Cardiac muscle cell (in vitro differentiated cells and primary cell): Measurements from ENCODE around the gene PRKG2. TPM values are rescaled to one million over a fixed set of nuclear protein-coding genes. Genes with fewer than 3 reads are reported as not detected.

ENCODE experiments used
- DNase-seq, 2 donors: peaks; one replicate each; pipeline versions ENCODE4 v3.0.0 to v3.0.0-alpha.2; 2010 to 2017; ENCODE audit warnings: low read depth in 1 of 2, low spot score in 1 of 2
- H3K27ac ChIP-seq: fragments of 200-600 bp; sonication (generic); 2 replicates; pipeline ENCODE4 v1.5.1; 2016
- H3K27me3 ChIP-seq: fragments of 200-600 bp; sonication (generic); 2 replicates; pipeline ENCODE4 v1.6.0; 2016; ENCODE audit warnings: control low read depth
- H3K36me3 ChIP-seq: fragments of 200-600 bp; sonication (generic); 2 replicates; pipeline ENCODE4 v1.5.1; 2016; ENCODE audit warnings: control low read depth
- H3K4me1 ChIP-seq: fragments of 200-600 bp; sonication (generic); 2 replicates; pipeline ENCODE4 v1.8.1; 2017; ENCODE audit warnings: low read depth, mild to moderate bottlenecking, mixed run types
- H3K4me3 ChIP-seq: fragments of 200-600 bp; sonication (generic); 2 replicates; pipeline ENCODE4 v1.5.1; 2016; ENCODE audit warnings: mild to moderate bottlenecking
- H3K9me3 ChIP-seq: fragments of 200-600 bp; sonication (generic); 2 replicates; pipeline ENCODE4 v1.5.1; 2017; ENCODE audit warnings: low read depth, mild to moderate bottlenecking, control low read depth
- polyA plus RNA-seq: library from polyadenylated mRNA; unstranded; fragments of >200 nt; fragmentation: Nextera tagmentation; extraction: Ambion mirVana; gene quantifications from 2 replicates; pipeline ENCODE4 v1.2.1, GENCODE V29; 2016
- total RNA-seq: library from RNA; depleted of rRNA; stranded (reverse); fragments of >200 nt; gene quantifications from 2 replicates; pipeline ENCODE4 v1.2.3, GENCODE V29; 2016
- TF ChIP-seq, protein P1 (sequence below): IDR thresholded peaks from 2 replicates; pipeline ENCODE4 v1.5.1; 2012; ENCODE audit warnings: low read depth, mild to moderate bottlenecking, low read length

The PRKG2 gene
- total and polyA plus RNA-seq, 2 experiments from 2014 or later = 0.35 to 0.54 TPM

DNA sequence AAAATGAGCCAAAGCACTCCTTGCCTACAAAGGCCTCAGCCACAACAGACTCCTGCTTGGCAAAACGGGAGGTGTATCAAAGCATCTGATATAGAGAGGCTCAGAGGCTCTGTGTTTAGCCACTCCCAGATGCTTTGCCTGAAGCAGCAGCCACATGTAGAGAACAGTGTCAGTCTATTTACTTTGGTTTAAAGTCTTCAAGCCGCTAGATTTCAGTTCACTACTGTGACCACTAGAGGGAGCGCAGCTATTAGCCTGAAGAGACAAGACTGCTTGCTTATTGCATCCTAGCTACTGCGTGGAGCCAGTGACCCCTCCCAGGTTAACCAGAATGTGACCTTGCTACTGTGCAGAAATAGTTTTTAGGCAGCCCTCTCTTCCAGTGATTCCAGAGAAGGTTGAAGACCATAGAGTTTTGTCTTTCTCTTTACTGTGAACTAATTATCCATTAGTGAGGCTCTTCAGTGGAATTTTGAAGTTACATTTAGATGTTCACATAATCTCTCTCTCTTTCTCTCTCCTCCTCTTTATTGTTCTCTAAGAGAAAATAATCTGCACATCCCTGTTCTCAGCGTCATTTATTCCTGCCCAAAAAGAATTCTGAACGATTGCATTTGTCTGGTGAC is 145.2 kb downstream of the PRKG2 start:
- Histone ChIP-seq H3K4me3 (no peak overlapping the region), H3K4me1 (no peaks in the 10 kb centered on the region), H3K36me3 (no peaks in the 10 kb centered on the region), H3K27me3 (peaks cover 2% of the 10 kb centered on the region), H3K9me3 (no peaks in the 10 kb centered on the region), H3K27ac (no peak overlapping the region)
- TF ChIP-seq, protein P1, sequence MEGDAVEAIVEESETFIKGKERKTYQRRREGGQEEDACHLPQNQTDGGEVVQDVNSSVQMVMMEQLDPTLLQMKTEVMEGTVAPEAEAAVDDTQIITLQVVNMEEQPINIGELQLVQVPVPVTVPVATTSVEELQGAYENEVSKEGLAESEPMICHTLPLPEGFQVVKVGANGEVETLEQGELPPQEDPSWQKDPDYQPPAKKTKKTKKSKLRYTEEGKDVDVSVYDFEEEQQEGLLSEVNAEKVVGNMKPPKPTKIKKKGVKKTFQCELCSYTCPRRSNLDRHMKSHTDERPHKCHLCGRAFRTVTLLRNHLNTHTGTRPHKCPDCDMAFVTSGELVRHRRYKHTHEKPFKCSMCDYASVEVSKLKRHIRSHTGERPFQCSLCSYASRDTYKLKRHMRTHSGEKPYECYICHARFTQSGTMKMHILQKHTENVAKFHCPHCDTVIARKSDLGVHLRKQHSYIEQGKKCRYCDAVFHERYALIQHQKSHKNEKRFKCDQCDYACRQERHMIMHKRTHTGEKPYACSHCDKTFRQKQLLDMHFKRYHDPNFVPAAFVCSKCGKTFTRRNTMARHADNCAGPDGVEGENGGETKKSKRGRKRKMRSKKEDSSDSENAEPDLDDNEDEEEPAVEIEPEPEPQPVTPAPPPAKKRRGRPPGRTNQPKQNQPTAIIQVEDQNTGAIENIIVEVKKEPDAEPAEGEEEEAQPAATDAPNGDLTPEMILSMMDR = peak; percentile 94
- DNase-seq = peak; percentile 91 to 93

DNA sequence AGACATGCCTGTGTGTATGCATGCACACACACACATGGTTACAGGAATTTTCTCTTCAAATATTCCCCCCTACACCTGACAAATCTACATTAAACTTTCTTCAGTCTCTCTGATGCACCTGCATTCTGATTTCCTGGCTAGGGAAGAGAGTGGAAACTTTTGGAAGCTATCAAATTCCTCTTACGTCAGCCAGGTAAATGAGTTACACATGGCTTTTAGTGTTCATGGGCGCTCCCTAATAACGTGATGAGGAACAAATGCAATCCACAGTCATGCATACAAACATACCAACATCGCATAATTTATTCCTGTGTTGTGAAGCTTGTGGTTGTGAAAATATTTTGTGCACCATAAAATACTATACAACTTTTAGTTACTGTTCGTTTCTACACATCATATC is 149.6 kb downstream of the PRKG2 start:
- Histone ChIP-seq H3K27ac (no peak overlapping the region), H3K27me3 (peaks cover 7% of the 10 kb centered on the region), H3K4me1 (no peaks in the 10 kb centered on the region), H3K9me3 (no peaks in the 10 kb centered on the region), H3K36me3 (no peaks in the 10 kb centered on the region), H3K4me3 (no peak overlapping the region)
- TF ChIP-seq, protein P1 = no peak
- DNase-seq = no peak

DNA sequence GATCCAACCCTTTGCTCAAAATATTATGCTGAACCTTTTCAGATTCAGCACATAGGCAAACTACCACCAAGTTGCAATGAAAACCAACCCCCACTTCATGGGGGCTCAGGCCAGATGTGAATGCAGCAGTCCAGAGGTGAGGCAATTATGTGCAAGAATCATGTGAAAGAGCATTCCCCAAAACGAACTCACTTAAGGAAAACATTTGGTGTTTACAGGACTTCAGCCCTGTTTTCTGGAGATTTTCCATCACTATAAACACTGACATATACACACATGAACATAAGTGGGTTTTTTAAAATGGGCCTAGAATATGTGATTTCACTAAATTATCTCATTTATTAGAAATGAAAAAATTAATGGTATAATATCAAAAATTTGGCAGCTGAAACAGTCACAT is 153.0 kb downstream of the PRKG2 start:
- Histone ChIP-seq H3K4me1 (no peaks in the 10 kb centered on the region), H3K9me3 (no peaks in the 10 kb centered on the region), H3K27ac (no peak overlapping the region), H3K27me3 (peaks cover 7% of the 10 kb centered on the region), H3K4me3 (no peak overlapping the region), H3K36me3 (no peaks in the 10 kb centered on the region)
- TF ChIP-seq, protein P1 = no peak
- no peak for DNase-seq

DNA sequence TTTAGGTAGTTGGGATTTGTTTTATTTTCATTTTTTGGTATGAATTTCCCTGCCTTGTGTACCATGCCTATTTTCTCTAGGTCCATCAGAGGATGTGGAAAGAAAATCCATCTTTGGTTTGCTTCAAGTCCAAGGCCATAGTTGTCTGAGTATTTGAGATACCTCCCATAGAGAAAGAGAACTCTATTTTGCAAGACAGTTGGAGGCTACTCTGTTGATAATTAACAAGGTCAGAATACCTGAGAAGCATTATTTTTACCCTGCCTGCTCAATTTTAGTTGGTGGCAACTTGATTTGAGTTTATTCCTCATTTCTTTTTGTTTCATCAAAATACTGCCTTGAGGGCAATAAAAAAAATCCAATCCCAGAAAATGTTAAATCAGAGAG is 153.7 kb downstream of the PRKG2 start:
- no peaks in the 10 kb centered on the region for H3K36me3 ChIP-seq
- no peaks in the 10 kb centered on the region for H3K9me3 ChIP-seq
- TF ChIP-seq, protein P1 = no peak
- H3K4me3 ChIP-seq = no peak overlapping the region
- H3K4me1 ChIP-seq = no peaks in the 10 kb centered on the region
- H3K27ac ChIP-seq = no peak overlapping the region
- H3K27me3 ChIP-seq = peaks cover 7% of the 10 kb centered on the region
- no peak for DNase-seq

DNA sequence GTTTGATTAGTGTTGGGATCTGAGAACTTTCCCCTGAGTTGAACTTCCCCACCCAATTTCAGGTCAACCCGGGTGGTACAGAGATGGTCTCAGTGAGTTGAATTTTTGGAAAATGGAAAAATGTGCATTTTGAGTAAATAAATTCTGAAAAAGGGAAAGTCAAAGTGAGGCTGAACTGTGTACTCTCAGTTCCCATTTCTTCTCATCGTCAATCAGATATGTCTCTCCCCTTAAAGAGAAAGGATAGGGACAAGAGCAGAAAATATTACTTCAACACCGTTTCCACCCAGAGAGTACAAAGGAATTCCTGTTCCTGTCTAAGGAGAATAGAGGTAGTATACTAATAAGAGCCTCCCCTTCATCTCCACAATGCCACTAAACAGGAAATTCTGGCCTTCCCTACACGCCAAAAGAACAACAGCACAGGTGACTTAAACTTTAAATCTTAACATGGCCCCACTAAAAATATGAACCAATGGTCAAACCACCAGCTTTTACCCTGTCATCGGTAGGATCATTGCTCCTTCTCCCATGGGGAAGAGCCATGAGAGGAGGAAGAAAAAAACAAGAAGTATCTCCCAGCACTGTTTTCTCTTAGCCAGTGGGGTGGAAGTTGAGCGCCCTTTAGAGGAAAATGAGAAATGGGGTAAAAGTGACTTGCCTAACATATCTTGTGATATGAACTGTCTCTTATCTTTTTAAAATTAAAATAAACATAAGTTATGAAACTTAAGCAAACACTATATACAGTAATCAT is 154.3 kb downstream of the PRKG2 start:
- no peak for DNase-seq
- H3K9me3 ChIP-seq = no peaks in the 10 kb centered on the region
- no peak overlapping the region for H3K27ac ChIP-seq
- peaks cover 7% of the 10 kb centered on the region for H3K27me3 ChIP-seq
- no peaks in the 10 kb centered on the region for H3K36me3 ChIP-seq
- TF ChIP-seq, protein P1 = no peak
- H3K4me3 ChIP-seq = no peak overlapping the region
- H3K4me1 ChIP-seq = no peaks in the 10 kb centered on the region
